Gastrocnemius medialis (tissue), 4 donors: Measurements from ENCODE around the gene IP6K3.

Source experiments
- POLR2A ChIP-seq, 2 donors: fragments of 450-650 bp; IDR thresholded peaks; one replicate each; pipeline ENCODE4 v1.6.1; 2017; ENCODE audit warnings: antibody characterized with exemption in 2 of 2, mild to moderate bottlenecking in 2 of 2, moderate library complexity in 2 of 2
- TF ChIP-seq, protein P1 (sequence below), 5 experiments: fragments of 450-650 bp in 3 of 5; fragments of 200-600 bp in 2 of 5; sonication (generic) in 2 of 5; IDR thresholded peaks in 4 of 5; conservative IDR thresholded peaks in 1 of 5; 1 replicate in 4 of 5; 2 replicates in 1 of 5; pipeline ENCODE4 v1.5.1; 2016 to 2019; ENCODE audit warnings: antibody characterized with exemption in 5 of 5, mild to moderate bottlenecking in 3 of 5, moderate library complexity in 3 of 5

DNA sequence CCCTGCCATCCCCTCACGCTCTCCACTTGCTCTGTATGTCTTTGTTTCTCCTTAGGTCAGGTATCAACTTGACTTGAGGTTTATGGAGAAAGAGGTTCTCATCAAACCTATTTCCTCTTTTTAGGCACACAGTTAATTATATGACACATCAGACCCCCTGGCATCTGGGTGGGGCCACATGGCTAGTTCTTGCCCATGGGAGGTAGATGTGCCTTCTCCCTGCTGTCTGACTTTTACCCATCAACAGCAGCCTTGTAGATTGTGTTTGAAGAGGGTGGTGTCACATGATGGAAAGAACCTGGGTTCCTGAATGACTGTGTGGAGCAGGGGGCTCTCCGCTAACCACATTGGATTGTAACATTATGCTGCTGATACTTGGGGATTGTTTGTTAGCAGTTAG is 28.0 kb downstream of the IP6K3 start:
- TF ChIP-seq, protein P1, sequence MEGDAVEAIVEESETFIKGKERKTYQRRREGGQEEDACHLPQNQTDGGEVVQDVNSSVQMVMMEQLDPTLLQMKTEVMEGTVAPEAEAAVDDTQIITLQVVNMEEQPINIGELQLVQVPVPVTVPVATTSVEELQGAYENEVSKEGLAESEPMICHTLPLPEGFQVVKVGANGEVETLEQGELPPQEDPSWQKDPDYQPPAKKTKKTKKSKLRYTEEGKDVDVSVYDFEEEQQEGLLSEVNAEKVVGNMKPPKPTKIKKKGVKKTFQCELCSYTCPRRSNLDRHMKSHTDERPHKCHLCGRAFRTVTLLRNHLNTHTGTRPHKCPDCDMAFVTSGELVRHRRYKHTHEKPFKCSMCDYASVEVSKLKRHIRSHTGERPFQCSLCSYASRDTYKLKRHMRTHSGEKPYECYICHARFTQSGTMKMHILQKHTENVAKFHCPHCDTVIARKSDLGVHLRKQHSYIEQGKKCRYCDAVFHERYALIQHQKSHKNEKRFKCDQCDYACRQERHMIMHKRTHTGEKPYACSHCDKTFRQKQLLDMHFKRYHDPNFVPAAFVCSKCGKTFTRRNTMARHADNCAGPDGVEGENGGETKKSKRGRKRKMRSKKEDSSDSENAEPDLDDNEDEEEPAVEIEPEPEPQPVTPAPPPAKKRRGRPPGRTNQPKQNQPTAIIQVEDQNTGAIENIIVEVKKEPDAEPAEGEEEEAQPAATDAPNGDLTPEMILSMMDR (IDR thresholded peaks at IDR 0.05 in 4 of 5, conservative IDR thresholded peaks at IDR 0.05 in 1 of 5), result no peak
- TF ChIP-seq POLR2A (IDR thresholded peaks at IDR 0.05), result no peak
